ENCODE results near the gene ACTN1.

The ACTN1 gene

GRCh38 chr14:68916358-68916941 is 62.7 kb downstream of the ACTN1 start:
- DNase-seq (ENCODE audit: low read depth in 2 of 2): no peak

DNA sequence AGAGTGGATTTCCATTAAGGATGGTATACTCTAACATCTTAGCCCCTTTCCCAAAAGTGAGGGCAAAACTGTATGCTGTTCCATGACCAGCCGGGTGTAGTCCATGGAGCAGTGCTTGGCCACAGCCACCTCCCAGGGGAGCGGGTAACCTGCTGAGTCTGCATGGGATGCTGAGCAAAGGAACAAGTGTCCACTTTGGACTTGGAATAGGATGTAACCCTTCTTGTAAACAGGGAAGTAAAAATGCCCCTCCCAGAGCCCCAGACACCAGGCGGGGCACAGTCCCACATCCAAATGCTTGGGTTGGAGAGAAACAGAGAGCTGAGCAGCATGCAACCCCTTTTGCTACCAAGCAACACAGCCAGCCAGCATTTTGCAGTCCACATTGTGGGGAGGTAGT is 65.6 kb downstream of the ACTN1 start:
- no peak for DNase-seq (ENCODE audit: low read depth in 2 of 2)

DNA sequence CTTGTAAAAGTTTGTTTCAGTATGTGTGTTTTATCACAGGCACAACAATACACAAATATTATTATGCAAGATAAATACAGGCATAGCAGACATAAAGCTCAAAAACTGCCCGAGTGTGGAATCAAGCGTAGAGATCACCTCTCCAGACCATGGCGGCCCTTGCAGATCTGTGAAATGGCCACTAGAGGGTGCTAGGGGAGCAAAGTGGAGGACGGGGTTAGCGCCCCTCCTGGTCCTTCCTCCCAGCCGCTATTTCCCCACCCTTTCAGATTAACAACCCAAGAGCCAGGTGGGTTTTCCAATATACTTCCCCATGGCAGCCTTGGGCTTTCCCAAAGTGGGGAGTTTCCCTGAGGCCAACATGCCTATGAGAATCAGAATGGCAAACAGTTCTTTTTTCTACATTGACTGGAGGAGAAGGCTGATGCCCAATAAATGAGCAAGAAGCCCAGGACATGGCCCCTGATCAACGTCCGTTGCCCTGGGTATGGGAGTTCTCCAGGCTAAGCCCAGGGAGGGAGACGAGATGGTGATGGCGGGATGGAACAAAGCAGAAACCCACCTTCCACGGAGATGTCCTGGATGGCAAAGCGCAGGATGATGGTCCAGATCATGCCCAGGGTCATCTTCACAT is 67.4 kb downstream of the ACTN1 start:
- DNase-seq (ENCODE audit: low read depth in 2 of 2): peak; percentile 54 to 67

GRCh38 chr14:68910540-68910939 is 68.6 kb downstream of the ACTN1 start:
- no peak for DNase-seq (ENCODE audit: low read depth in 2 of 2)

- no peak for DNase-seq (ENCODE audit: low read depth in 2 of 2)
Measured at GRCh38 chr14:68908803-68909202, 70.3 kb downstream of the ACTN1 start.

GRCh38 chr14:68908201-68908600 is 70.9 kb downstream of the ACTN1 start:
- no peak for DNase-seq (ENCODE audit: low read depth in 2 of 2)

GRCh38 chr14:68906439-68906838 is 72.7 kb downstream of the ACTN1 start:
- no peak for DNase-seq (ENCODE audit: low read depth in 2 of 2)

GRCh38 chr14:68905107-68905895 is 73.8 kb downstream of the ACTN1 start:
- no peak for DNase-seq (ENCODE audit: low read depth in 2 of 2)

- DNase-seq (ENCODE audit: low read depth in 2 of 2): no peak
Measured at GRCh38 chr14:68902357-68902756, 76.7 kb downstream of the ACTN1 start.

- DNase-seq (ENCODE audit: low read depth in 2 of 2): no peak
Measured at GRCh38 chr14:68899033-68899603, 80.0 kb downstream of the ACTN1 start.

DNA sequence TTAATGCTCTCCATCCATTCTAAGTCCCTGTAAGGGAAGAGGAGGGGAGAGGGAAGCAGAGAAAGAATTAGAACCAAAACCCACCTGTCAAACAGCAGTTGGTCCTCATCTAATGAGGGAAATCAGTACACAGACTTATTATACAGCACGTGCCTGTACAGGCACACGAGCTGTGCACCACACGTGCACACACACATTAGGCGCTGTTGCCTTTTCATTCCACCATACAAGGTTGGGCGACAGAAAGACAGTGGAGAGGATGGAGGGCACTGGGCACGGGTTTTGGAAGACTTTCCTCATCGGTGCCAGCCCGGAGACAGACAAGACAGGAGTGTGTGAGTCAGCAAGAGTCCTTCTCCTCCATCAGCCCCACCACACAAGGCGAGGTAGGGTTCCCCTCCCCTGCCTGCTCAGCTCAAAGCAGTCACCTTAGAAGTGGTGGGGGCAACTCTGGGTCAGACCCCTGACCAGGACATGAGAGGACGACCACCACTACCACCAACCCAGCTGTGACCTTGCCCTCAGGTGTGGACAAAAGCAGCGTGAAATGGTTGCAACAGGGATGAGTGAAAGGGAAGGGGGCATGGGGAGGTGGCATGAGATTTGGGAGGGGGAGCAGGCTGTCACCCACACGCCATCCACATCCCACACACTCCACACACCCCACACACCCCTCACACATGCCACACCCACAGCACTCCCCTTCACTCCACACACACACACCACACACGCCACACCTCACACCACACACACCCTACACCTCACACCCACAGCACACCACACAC is 80.7 kb downstream of the ACTN1 start:
- DNase-seq (ENCODE audit: low read depth in 2 of 2): no peak

DNA sequence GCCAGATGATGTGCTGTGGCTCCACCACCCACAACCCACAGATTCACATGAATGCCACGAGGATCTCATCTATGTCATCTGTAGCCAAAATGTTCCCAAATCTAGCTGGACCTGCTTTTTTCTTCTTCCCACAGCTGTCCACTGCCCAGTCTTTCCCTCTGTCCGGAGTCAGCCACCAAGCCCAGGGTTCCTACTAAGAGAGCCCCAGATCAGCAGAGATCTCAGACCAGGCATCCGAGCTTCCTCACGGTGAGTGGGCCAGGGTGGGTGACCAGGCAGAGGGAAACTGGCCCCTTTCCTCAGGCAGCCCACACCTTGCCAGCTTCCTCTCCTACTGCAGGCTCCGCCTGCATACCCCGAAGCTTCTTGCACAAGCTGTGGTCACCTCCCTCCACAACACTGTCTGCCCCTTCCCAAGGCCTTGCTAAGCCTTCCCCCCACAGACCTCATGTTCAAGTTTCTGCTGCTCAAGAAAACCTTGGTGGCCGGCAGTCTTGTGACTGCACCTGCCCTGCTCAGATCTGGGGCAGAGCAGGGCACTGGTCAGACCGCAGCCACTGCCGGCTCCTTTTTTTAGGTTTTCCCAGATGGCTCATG is 81.4 kb downstream of the ACTN1 start:
- no peak for DNase-seq (ENCODE audit: low read depth in 2 of 2)

GRCh38 chr14:68896132-68896531 is 83.0 kb downstream of the ACTN1 start:
- no peak for DNase-seq (ENCODE audit: low read depth in 2 of 2)

- DNase-seq (ENCODE audit: low read depth in 2 of 2): no peak
Measured at GRCh38 chr14:68894802-68895703, 84.0 kb downstream of the ACTN1 start.

GRCh38 chr14:68894123-68894522 is 85.0 kb downstream of the ACTN1 start:
- no peak for DNase-seq (ENCODE audit: low read depth in 2 of 2)

- no peak for DNase-seq (ENCODE audit: low read depth in 2 of 2)
Measured at GRCh38 chr14:68893566-68893965, 85.5 kb downstream of the ACTN1 start.

DNA sequence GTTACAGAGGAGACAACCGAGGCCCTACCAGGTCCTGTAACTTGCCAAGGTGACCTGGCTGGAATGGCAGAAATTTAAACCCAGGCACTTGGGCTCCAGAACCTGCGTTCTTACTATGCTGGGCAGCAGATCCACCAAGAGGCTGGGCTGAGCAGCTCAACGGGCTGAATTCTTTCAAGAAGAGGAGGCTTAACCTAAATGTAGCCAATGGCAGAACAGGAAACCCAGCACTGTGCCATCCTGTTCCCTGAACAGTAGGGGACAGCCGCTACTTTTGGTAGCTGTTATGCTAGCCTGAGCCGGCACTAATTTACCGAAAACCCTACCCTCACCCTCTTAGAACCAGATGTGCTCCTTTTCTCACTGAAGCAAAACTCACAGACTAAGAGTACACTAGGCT is 86.1 kb downstream of the ACTN1 start:
- no peak for DNase-seq (ENCODE audit: low read depth in 2 of 2)

DNA sequence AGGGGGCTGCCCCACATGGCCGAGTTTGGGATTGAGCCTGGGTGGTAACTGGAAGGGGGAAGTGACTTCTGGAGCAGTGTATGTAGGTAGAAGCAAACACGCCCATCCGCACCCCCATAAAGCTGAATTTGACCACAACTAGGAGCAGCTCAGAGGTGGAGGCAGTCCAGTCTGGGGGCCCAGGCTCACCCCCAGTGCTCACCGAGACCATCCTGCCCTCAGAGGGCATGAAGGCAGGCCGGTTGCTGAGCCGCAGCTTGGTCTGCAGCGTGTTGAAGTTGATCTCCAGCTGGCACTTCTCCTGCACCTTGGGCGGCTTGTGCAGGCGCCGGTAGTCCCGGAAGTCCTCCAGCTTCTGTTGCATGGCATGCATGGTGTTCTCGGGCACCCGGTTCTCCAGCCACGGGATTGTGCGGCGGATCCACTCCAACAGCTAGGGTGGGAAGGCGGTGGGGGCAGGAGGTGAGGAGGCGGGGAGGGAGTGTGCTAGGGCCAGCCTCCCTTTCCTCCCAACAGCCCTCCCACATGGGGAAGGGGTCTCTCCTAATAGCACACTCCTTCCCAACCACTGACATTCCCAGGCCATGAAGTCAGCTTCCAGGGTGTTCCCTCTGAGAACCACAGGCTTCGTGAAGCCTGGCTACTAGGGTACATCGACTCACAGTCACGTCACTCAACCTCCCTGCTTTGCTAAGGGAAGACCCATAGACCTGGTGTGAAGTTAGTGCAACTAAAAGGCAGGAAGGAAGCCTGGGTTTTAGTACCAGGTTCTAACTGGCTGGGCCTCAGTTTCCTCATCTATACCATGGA is 87.0 kb downstream of the ACTN1 start:
- no peak for DNase-seq (ENCODE audit: low read depth in 2 of 2)

- DNase-seq (ENCODE audit: low read depth in 2 of 2): no peak
Measured at GRCh38 chr14:68890173-68890931, 88.8 kb downstream of the ACTN1 start.

All from stimulated activated CD8-positive, alpha-beta memory T cell treated with anti-CD3 and anti-CD28 coated beads, Interleukin-7, amount 100 ng/mL, for 1 hour (primary cell).